K562 (cell line): ENCODE measurements around the gene TMEM129. TPM values are rescaled to one million over a fixed set of nuclear protein-coding genes. Genes with fewer than 3 reads are reported as not detected.
A peak's percentile ranks its signal among the peaks of the same experiment; 100 is the strongest.

Experiments
- BCLAF1 ChIP-seq, 2 experiments: fragments of 450-650 bp in 1 of 2; IDR thresholded peaks; 2 replicates each; pipeline ENCODE4 v1.6.1; 2011 to 2017; ENCODE audit warnings: low read depth in 2 of 2, antibody characterized with exemption in 1 of 2, borderline replicate concordance in 1 of 2, low read length in 1 of 2, mild to moderate bottlenecking in 1 of 2, mixed read lengths in 1 of 2; ENCODE audit not compliant: control insufficient read depth in 1 of 2
- CTCFL ChIP-seq: IDR thresholded peaks from 2 replicates; pipeline ENCODE4 v1.6.1; 2011; ENCODE audit warnings: borderline replicate concordance, low read depth, mild to moderate bottlenecking, moderate library complexity, low read length; ENCODE audit not compliant: insufficient read depth, poor library complexity, severe bottlenecking
- FOS ChIP-seq: IDR thresholded peaks from 3 replicates; pipeline ENCODE4 v1.6.1; 2011; ENCODE audit not compliant: insufficient read length; ENCODE audit errors: extremely low read depth
- FOXO4 ChIP-seq: fragments of 450-650 bp; formaldehyde crosslinking; IDR thresholded peaks from 2 replicates; pipeline ENCODE4 v1.4.0; 2020; ENCODE audit warnings: mild to moderate bottlenecking, moderate library complexity
- MEIS2 ChIP-seq: fragments of 450-650 bp; IDR thresholded peaks from 2 replicates; pipeline ENCODE4 v1.6.1; 2014; ENCODE audit warnings: mild to moderate bottlenecking; ENCODE audit not compliant: partially characterized antibody
- MIER1 ChIP-seq: fragments of 450-650 bp; IDR thresholded peaks from 2 replicates; pipeline ENCODE4 v1.6.1; 2016; ENCODE audit warnings: antibody characterized with exemption, mild to moderate bottlenecking, low read depth
- MYC ChIP-seq, 2 experiments: fragments of 250-450 bp in 1 of 2; sonication (Bioruptor Pico) in 1 of 2; IDR thresholded peaks; 2 replicates each; pipeline versions ENCODE4 v1.5.1 to v1.6.1; 2012 to 2021; ENCODE audit warnings: low read depth in 2 of 2, borderline replicate concordance in 1 of 2, improper control_type of control experiment in 1 of 2, low read length in 1 of 2, mild to moderate bottlenecking in 1 of 2, moderate library complexity in 1 of 2
- PHB2 ChIP-seq: fragments of 450-650 bp; IDR thresholded peaks from 2 replicates; pipeline ENCODE4 v1.6.1; 2017; ENCODE audit warnings: low read depth
- PKNOX1 ChIP-seq: fragments of 450-650 bp; IDR thresholded peaks from 2 replicates; pipeline ENCODE4 v1.6.1; 2016
- SMARCA5 ChIP-seq: fragments of 450-650 bp; IDR thresholded peaks from 2 replicates; pipeline ENCODE4 v1.6.1; 2016
- SP1 ChIP-seq: sonication (generic); formaldehyde crosslinking; IDR thresholded peaks from 2 replicates; pipeline ENCODE4 v1.8.1; 2022; ENCODE audit warnings: mild to moderate bottlenecking, missing genetic modification reagents
- ZNF253 ChIP-seq: fragments of 250-450 bp; sonication (Bioruptor Pico); conservative IDR thresholded peaks from 2 replicates; pipeline ENCODE4 v1.6.1; 2021; ENCODE audit warnings: mild to moderate bottlenecking
- ZNF282 ChIP-seq: sonication (generic); formaldehyde crosslinking; IDR thresholded peaks from 2 replicates; pipeline ENCODE4 v1.8.1; 2023; ENCODE audit warnings: missing genetic modification reagents
- ZNF311 ChIP-seq: fragments of 250-450 bp; sonication (Bioruptor Pico); IDR thresholded peaks from 2 replicates; pipeline ENCODE4 v1.4.0; 2020; ENCODE audit warnings: mild to moderate bottlenecking, moderate library complexity
- ZNF431 ChIP-seq: sonication (generic); formaldehyde crosslinking; IDR thresholded peaks from 2 replicates; pipeline ENCODE4 v1.8.0; 2022; ENCODE audit warnings: mild to moderate bottlenecking, missing genetic modification reagents
- ZNF589 ChIP-seq: fragments of 200-800 bp; sonication (Bioruptor generic); IDR thresholded peaks from 2 replicates; pipeline ENCODE4 v1.6.1; 2016; ENCODE audit warnings: low read depth, missing genetic modification characterization, missing compliant biosample characterization
- ZNF75A ChIP-seq: fragments of 450-650 bp; formaldehyde crosslinking; IDR thresholded peaks from 2 replicates; pipeline ENCODE4 v1.4.0; 2020; ENCODE audit warnings: mild to moderate bottlenecking
- ZNF785 ChIP-seq: fragments of 250-450 bp; sonication (Bioruptor Pico); IDR thresholded peaks from 2 replicates; pipeline ENCODE4 v1.4.0; 2020; ENCODE audit warnings: mild to moderate bottlenecking
- polyA plus RNA-seq, 8 experiments: library from polyadenylated mRNA; depleted of rRNA in 4 of 8; stranded (reverse) in 5 of 8; unstranded in 3 of 8; fragments of >200 nt; fragmentation: Nextera tagmentation in 2 of 8; fragmentation: Illumina TruSeq in 1 of 8; extraction: Ambion mirVana in 2 of 8; extraction: Trizol in 1 of 8; gene quantifications; 2 replicates each; pipeline versions ENCODE4 v1.2.1 to v1.2.3, GENCODE V29; 2011 to 2014; ENCODE audit warnings: inconsistent platforms in 1 of 8, missing spikeins in 1 of 8
- total RNA-seq, 7 experiments: library from RNA; depleted of rRNA in 6 of 7; stranded (reverse); fragments of >200 nt in 6 of 7; fragmentation: Illumina TruSeq in 2 of 7; extraction: Trizol in 2 of 7; gene quantifications; 2 replicates each; pipeline versions ENCODE4 v1.2.1 to v1.2.3, GENCODE V29; 2011 to 2021; ENCODE audit warnings: low replicate concordance in 1 of 7
- TF ChIP-seq, protein P1 (sequence below): sonication (generic); IDR thresholded peaks from 2 replicates; pipeline ENCODE4 v1.6.1; 2016

The TMEM129 gene
- total and polyA plus RNA-seq, 9 of the 15 experiments (the other 6 are each of a cell fraction or from before 2014, with no cell fraction given): 0.34 to 47.2 (median 18.8) TPM

DNA sequence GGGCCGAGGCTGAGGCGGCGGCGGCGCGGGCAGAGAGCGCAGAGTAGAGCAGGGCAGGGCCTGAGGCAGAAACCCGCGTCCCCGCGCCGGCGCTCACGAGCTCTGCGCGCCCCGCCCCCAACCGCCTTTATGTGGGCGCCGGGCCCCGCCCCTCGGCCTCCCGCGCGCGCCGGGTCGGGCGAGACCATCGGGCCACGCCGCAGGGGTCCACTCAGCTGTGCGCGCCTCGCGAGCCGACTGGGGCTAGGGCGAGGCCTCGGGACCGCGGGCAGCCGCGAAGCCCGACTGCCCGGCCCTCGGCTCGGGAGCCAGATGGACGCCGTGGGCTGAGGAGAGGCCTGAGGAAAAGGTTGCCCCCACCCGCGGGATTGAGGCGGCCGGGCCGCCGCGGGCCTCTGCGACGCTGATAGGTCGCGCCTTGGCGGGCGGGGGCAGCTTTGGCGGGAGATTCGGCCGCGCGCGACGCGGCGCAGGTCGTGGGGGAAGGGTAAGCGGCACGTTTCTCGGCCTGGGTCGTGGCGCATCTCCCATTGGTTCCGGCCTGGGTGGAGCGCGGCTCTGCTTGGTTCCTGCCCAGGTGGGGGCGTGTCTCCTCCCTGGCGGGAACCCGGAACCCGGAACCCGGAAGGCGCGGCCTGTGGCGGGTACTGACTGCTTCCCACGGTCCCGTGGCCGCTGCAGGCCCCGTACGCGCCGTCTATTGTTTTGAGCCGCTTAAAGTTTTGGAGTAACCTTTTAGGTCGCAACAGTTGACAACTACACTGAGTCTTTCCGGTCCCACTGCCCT, 8.7 kb downstream of the TMEM129 start, which contains the start of gene SLBP (continued):
- TF ChIP-seq BCLAF1 (IDR thresholded peaks at IDR 0.05; ENCODE audit: borderline replicate concordance in 1 of 2, control insufficient read depth in 1 of 2, low read depth in 2 of 2, low read length in 1 of 2) (peak in 1 of 2 experiments; percentile 84; a peak in 3 of 4 replicates), ZNF431 (CRISPR knock-in tag) (no peak), SMARCA5 (no peak), ZNF282 (CRISPR knock-in tag) (peak; percentile 83), ZNF75A (CRISPR knock-in tag) (no peak), MEIS2 (peak; percentile 5), PKNOX1 (no peak), PHB2 (no peak), MYC (IDR thresholded peaks at IDR 0.05; ENCODE audit: low read depth, low read length) (peak; percentile 98), MYC (CRISPR knock-in tag; IDR thresholded peaks at IDR 0.05; ENCODE audit: borderline replicate concordance, low read depth) (peak; percentile 78; the same call in 1 of the 2 replicates), SP1 (CRISPR knock-in tag) (peak; percentile 97), CTCFL (no peak), MIER1 (no peak), ZNF785 (CRISPR knock-in tag) (no peak), ZNF253 (CRISPR knock-in tag) (no peak), ZNF311 (CRISPR knock-in tag) (no peak), FOXO4 (no peak), ZNF589 (CRISPR knock-in tag) (0 out of 2 replicates have a peak, but pooled peaks have one; percentile 26), FOS (peak; percentile 39)
- TF ChIP-seq, protein P1, sequence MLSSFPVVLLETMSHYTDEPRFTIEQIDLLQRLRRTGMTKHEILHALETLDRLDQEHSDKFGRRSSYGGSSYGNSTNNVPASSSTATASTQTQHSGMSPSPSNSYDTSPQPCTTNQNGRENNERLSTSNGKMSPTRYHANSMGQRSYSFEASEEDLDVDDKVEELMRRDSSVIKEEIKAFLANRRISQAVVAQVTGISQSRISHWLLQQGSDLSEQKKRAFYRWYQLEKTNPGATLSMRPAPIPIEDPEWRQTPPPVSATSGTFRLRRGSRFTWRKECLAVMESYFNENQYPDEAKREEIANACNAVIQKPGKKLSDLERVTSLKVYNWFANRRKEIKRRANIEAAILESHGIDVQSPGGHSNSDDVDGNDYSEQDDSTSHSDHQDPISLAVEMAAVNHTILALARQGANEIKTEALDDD: no peak
